K562 (cell line): Measurements from ENCODE around the gene BCAS3. TPM values are rescaled to one million over a fixed set of nuclear protein-coding genes. Genes with fewer than 3 reads are reported as not detected.

Experiments
- ATAC-seq: fragments of 200-7000 bp; cut with Tn5 transposase; 3 replicates; pipeline ENCODE4 v1.9.1; 2020; ENCODE audit warnings: moderate library complexity
- BruUV-seq: library from RNA; stranded (reverse); fragments of 400-500 nt; replicated peaks from 2 replicates; lab custom pipeline; 2021; lab: Mats Ljungman, UMichigan
- CTCF ChIA-PET: fragments of 300-600 bp; formaldehyde crosslinking; extraction: SDS; loops from one replicate; lab custom pipeline; 2021; ENCODE audit warnings: low intra/inter-chr PET ratio; lab: Yijun Ruan, JAX
- POLR2A ChIA-PET: fragments of 300-600, 350-650 bp; sonication (Branson Sonifier 250); formaldehyde crosslinking; extraction: SDS; loops from one replicate; lab custom pipeline; 2021; ENCODE audit warnings: antibody characterized with exemption, inconsistent platforms; lab: Yijun Ruan, JAX
- DNase-seq, 4 experiments: peaks; one replicate each; pipeline versions ENCODE4 v3.0.0 to v3.0.0-alpha.2; 2011 to 2018; ENCODE audit warnings: low spot score in 3 of 4, mixed read lengths in 3 of 4; ENCODE audit errors: extremely low read depth in 1 of 4
- FAIRE-seq: peaks from 2 replicates; lab custom pipeline; 2011; peaks lifted over from hg19 to GRCh38; lab: Jason Lieb, UNC
- H2AFZ ChIP-seq: 2 replicates; pipeline ENCODE4 v1.6.0; 2011; ENCODE audit warnings: low read depth, low read length, control low read depth, inconsistent platforms
- H3K27ac ChIP-seq: fragments of 200-600 bp; 3 replicates; pipeline ENCODE4 v1.8.0; 2011; ENCODE audit warnings: low read depth, mild to moderate bottlenecking, control low read depth, inconsistent platforms, low read length, moderate library complexity, mixed read lengths; ENCODE audit errors: extremely low read depth
- H3K27me3 ChIP-seq, 2 experiments: fragments of 300-600 bp in 1 of 2; 2 replicates in 1 of 2; 3 replicates in 1 of 2; pipeline versions ENCODE4 v1.6.0 to v1.8.0; 2011; ENCODE audit warnings: inconsistent platforms in 2 of 2, low read length in 2 of 2, mild to moderate bottlenecking in 1 of 2, mixed read lengths in 1 of 2, moderate library complexity in 1 of 2; ENCODE audit not compliant: control insufficient read depth in 2 of 2, insufficient read depth in 2 of 2
- H3K36me3 ChIP-seq: fragments of 300-600 bp; 3 replicates; pipeline ENCODE4 v1.8.0; 2011; ENCODE audit warnings: mild to moderate bottlenecking, low read length, inconsistent platforms; ENCODE audit not compliant: control insufficient read depth, insufficient read depth
- H3K4me1 ChIP-seq, 2 experiments: fragments of 200-600 bp in 1 of 2; replicated peaks in 1 of 2; 2 replicates in 1 of 2; 3 replicates in 1 of 2; pipeline versions ENCODE4 v1.5.1 to v1.8.0; 2011; ENCODE audit warnings: inconsistent platforms in 2 of 2, low read length in 2 of 2, mild to moderate bottlenecking in 1 of 2, mixed read lengths in 1 of 2, moderate library complexity in 1 of 2; ENCODE audit not compliant: control insufficient read depth in 2 of 2, insufficient read depth in 2 of 2
- H3K4me2 ChIP-seq: 2 replicates; pipeline ENCODE4 v1.6.1; 2011; ENCODE audit warnings: low read length, control low read depth, inconsistent platforms, mixed read lengths; ENCODE audit not compliant: insufficient read depth
- H3K4me3 ChIP-seq: fragments of 200-600 bp; sonication (generic), shearing (Covaris generic); 2 replicates; pipeline ENCODE4 v1.5.1; 2016; ENCODE audit warnings: control low read depth, inconsistent platforms
- H3K79me2 ChIP-seq: fragments of 200-600 bp; 3 replicates; pipeline ENCODE4 v1.8.0; 2011; ENCODE audit warnings: low read length, inconsistent platforms; ENCODE audit not compliant: control insufficient read depth, insufficient read depth
- H3K9ac ChIP-seq, 2 experiments: 2 replicates each; pipeline versions ENCODE4 v1.6.0 to v1.6.1; 2011; ENCODE audit warnings: low read depth in 2 of 2, low read length in 2 of 2, control low read depth in 1 of 2, inconsistent platforms in 1 of 2, mild to moderate bottlenecking in 1 of 2, mixed read lengths in 1 of 2; ENCODE audit not compliant: insufficient read depth in 1 of 2
- H3K9me1 ChIP-seq: one replicate; pipeline ENCODE4 v1.6.0; 2011; ENCODE audit warnings: inconsistent platforms, mild to moderate bottlenecking, low read length, moderate library complexity; ENCODE audit not compliant: control insufficient read depth, insufficient read depth
- H3K9me3 ChIP-seq: replicated peaks from 2 replicates; pipeline ENCODE4 v1.5.1; 2011; ENCODE audit warnings: low read depth, low read length, inconsistent platforms; ENCODE audit not compliant: control insufficient read depth, insufficient read depth
- H4K20me1 ChIP-seq: replicated peaks from 2 replicates; pipeline ENCODE4 v1.6.1; 2011; ENCODE audit warnings: low read length, inconsistent platforms, mixed read lengths; ENCODE audit not compliant: control insufficient read depth, insufficient read depth
- CHD1 ChIP-seq: fragments of 200-600 bp; sonication (generic); IDR thresholded peaks from one replicate; pipeline ENCODE4 v1.6.1; 2012; ENCODE audit warnings: mild to moderate bottlenecking, moderate library complexity, low read length, inconsistent platforms
- CHD2 ChIP-seq: IDR thresholded peaks from 2 replicates; pipeline ENCODE4 v1.6.1; 2011; ENCODE audit warnings: low read depth, low read length
- ESRRB ChIP-seq: fragments of 250-450 bp; sonication (Bioruptor Pico); IDR thresholded peaks from 2 replicates; pipeline ENCODE4 v1.5.0; 2020; ENCODE audit warnings: mild to moderate bottlenecking, moderate library complexity, borderline replicate concordance
- GATAD2A ChIP-seq: fragments of 450-650 bp; IDR thresholded peaks from 2 replicates; pipeline ENCODE4 v1.6.1; 2017
- NCOA2 ChIP-seq, 2 experiments: fragments of 450-650 bp; IDR thresholded peaks; 2 replicates each; pipeline ENCODE4 v1.6.1; 2018; ENCODE audit warnings: mild to moderate bottlenecking in 2 of 2, moderate library complexity in 1 of 2; ENCODE audit not compliant: partially characterized antibody in 2 of 2
- NFYB ChIP-seq: IDR thresholded peaks from 2 replicates; pipeline ENCODE4 v1.6.1; 2011; ENCODE audit warnings: mild to moderate bottlenecking, moderate library complexity; ENCODE audit not compliant: insufficient read length; ENCODE audit errors: extremely low read depth
- PHB2 ChIP-seq: fragments of 450-650 bp; IDR thresholded peaks from 2 replicates; pipeline ENCODE4 v1.6.1; 2017; ENCODE audit warnings: low read depth
- PHF8 ChIP-seq: fragments of 200-600 bp; sonication (generic); IDR thresholded peaks from 2 replicates; pipeline ENCODE4 v1.6.1; 2012; ENCODE audit warnings: mixed run types, mild to moderate bottlenecking, inconsistent platforms, low read length, moderate library complexity, borderline replicate concordance
- ZNF124 ChIP-seq: sonication (generic); formaldehyde crosslinking; IDR thresholded peaks from 2 replicates; pipeline ENCODE4 v1.8.1; 2022; ENCODE audit warnings: missing genetic modification reagents
- ZNF217 ChIP-seq: sonication (generic); formaldehyde crosslinking; IDR thresholded peaks from 2 replicates; pipeline ENCODE4 v1.8.0; 2022; ENCODE audit warnings: mild to moderate bottlenecking, missing genetic modification reagents
- ZNF830 ChIP-seq: fragments of 250-450 bp; sonication (Bioruptor Pico); IDR thresholded peaks from 2 replicates; pipeline ENCODE4 v1.5.0; 2021; ENCODE audit warnings: mild to moderate bottlenecking
- whole genome bisulfite sequencing: fragments of 100-300 bp; shearing (Covaris generic); methylation state at CpG from one replicate; pipeline ENCODE4 v1.1.6; 2016; ENCODE audit warnings: low coverage, mixed read lengths; ENCODE audit not compliant: insufficient coverage; ENCODE audit errors: missing lambda C conversion rate; 5-methylcytosine and 5-hydroxymethylcytosine counted together
- in situ Hi-C: fragments of 300-500 bp; cut with MboI; formaldehyde crosslinking; loops from 4 replicates; pipeline ENCODE4 v1.15.0; 2018; ENCODE audit warnings: inconsistent platforms, mixed read lengths
- intact Hi-C: fragments of 100-400 bp; cut with micrococcal nuclease; formaldehyde crosslinking; loops from 2 replicates; pipeline ENCODE4 v1.14.2; 2022
- polyA plus RNA-seq, 8 experiments: library from polyadenylated mRNA; depleted of rRNA in 4 of 8; stranded (reverse) in 5 of 8; unstranded in 3 of 8; fragments of >200 nt; fragmentation: Nextera tagmentation in 2 of 8; fragmentation: Illumina TruSeq in 1 of 8; extraction: Ambion mirVana in 2 of 8; extraction: Trizol in 1 of 8; gene quantifications; 2 replicates each; pipeline versions ENCODE4 v1.2.1 to v1.2.3, GENCODE V29; 2011 to 2014; ENCODE audit warnings: inconsistent platforms in 1 of 8, missing spikeins in 1 of 8
- total RNA-seq, 7 experiments: library from RNA; depleted of rRNA in 6 of 7; stranded (reverse); fragments of >200 nt in 6 of 7; fragmentation: Illumina TruSeq in 2 of 7; extraction: Trizol in 2 of 7; gene quantifications; 2 replicates each; pipeline versions ENCODE4 v1.2.1 to v1.2.3, GENCODE V29; 2011 to 2021; ENCODE audit warnings: low replicate concordance in 1 of 7
- TF ChIP-seq, protein P1 (sequence below): fragments of 250-450 bp; sonication (Bioruptor Pico); IDR thresholded peaks from 2 replicates; pipeline ENCODE4 v1.4.0; 2020; ENCODE audit warnings: mild to moderate bottlenecking, moderate library complexity
- TF ChIP-seq, protein P2 (sequence below): fragments of 200-800 bp; sonication (Bioruptor generic); IDR thresholded peaks from 2 replicates; pipeline ENCODE4 v1.6.1; 2017; ENCODE audit warnings: missing genetic modification characterization, missing compliant biosample characterization
- TF ChIP-seq, protein P3 (sequence below): fragments of 450-650 bp; formaldehyde crosslinking; IDR thresholded peaks from 2 replicates; pipeline ENCODE4 v1.4.0; 2020; ENCODE audit warnings: mild to moderate bottlenecking, mixed read lengths

BCAS3 gene
- total and polyA plus RNA-seq, 9 of the 15 experiments (the other 6 are each of a cell fraction or from before 2014, with no cell fraction given) = 1.9 to 5.5 (median 3.5) TPM

DNA sequence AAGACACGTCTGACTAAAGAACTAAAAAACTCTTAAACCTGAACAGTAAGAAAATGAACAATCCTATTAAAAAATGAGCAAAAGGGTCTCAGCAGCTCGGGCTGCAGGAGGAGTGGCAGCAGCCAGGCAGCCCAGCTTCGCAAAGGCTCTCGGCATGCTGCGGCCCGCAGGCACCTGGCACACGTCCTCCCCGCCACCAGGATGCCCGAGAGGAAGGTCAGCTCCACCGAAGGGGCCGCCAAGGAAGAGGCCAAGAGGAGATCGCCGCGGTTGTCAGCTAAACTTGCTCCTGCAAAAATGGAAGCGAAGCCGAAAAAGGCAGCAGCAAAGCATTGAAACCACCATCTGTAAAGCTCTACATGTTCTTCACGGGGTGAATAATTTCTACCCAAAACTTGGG is 173.5 kb downstream of the BCAS3 start:
- ATAC-seq = no peak
- POLR2A ChIA-PET = no interaction called here
- no peaks in the 10 kb centered on the region for H4K20me1 ChIP-seq
- H3K4me2 ChIP-seq = no peak overlapping the region
- intact Hi-C loops (no loop called here), in situ Hi-C loops (no loop called here)
- DNase-seq = no peak
- no peak overlapping the region for H3K27ac ChIP-seq
- H3K9ac ChIP-seq = no peak overlapping the region; a peak in 1 of 4 replicates
- peaks cover 0 to 3% of the 10 kb centered on the region in 2 experiments; a peak in 1 of 5 replicates for H3K4me1 ChIP-seq
- peaks cover 8 to 15% of the 10 kb centered on the region in 2 experiments; a peak in 3 of 5 replicates for H3K27me3 ChIP-seq
- H3K36me3 ChIP-seq = no peaks in the 10 kb centered on the region
- H3K4me3 ChIP-seq = no peak overlapping the region
- no peaks in the 10 kb centered on the region for H3K79me2 ChIP-seq
- no peaks in the 10 kb centered on the region for H3K9me1 ChIP-seq
- TF ChIP-seq CHD1 (no peak), ZNF217 (CRISPR knock-in tag) (no peak), ZNF124 (CRISPR knock-in tag) (no peak), ZNF830 (no peak), GATAD2A (no peak), PHB2 (no peak), PHF8 (no peak), ESRRB (CRISPR knock-in tag) (no peak), CHD2 (no peak), NFYB (no peak), NCOA2 (IDR thresholded peaks at IDR 0.05; ENCODE audit: partially characterized antibody in 2 of 2) (no peak)
- TF ChIP-seq, protein P1, sequence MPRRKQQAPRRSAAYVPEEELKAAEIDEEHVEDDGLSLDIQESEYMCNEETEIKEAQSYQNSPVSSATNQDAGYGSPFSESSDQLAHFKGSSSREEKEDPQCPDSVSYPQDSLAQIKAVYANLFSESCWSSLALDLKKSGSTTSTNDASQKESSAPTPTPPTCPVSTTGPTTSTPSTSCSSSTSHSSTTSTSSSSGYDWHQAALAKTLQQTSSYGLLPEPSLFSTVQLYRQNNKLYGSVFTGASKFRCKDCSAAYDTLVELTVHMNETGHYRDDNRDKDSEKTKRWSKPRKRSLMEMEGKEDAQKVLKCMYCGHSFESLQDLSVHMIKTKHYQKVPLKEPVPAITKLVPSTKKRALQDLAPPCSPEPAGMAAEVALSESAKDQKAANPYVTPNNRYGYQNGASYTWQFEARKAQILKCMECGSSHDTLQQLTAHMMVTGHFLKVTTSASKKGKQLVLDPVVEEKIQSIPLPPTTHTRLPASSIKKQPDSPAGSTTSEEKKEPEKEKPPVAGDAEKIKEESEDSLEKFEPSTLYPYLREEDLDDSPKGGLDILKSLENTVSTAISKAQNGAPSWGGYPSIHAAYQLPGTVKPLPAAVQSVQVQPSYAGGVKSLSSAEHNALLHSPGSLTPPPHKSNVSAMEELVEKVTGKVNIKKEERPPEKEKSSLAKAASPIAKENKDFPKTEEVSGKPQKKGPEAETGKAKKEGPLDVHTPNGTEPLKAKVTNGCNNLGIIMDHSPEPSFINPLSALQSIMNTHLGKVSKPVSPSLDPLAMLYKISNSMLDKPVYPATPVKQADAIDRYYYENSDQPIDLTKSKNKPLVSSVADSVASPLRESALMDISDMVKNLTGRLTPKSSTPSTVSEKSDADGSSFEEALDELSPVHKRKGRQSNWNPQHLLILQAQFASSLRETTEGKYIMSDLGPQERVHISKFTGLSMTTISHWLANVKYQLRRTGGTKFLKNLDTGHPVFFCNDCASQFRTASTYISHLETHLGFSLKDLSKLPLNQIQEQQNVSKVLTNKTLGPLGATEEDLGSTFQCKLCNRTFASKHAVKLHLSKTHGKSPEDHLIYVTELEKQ (CRISPR knock-in tag) = no peak
- TF ChIP-seq, protein P2, sequence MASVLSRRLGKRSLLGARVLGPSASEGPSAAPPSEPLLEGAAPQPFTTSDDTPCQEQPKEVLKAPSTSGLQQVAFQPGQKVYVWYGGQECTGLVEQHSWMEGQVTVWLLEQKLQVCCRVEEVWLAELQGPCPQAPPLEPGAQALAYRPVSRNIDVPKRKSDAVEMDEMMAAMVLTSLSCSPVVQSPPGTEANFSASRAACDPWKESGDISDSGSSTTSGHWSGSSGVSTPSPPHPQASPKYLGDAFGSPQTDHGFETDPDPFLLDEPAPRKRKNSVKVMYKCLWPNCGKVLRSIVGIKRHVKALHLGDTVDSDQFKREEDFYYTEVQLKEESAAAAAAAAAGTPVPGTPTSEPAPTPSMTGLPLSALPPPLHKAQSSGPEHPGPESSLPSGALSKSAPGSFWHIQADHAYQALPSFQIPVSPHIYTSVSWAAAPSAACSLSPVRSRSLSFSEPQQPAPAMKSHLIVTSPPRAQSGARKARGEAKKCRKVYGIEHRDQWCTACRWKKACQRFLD = no peak
- TF ChIP-seq, protein P3, sequence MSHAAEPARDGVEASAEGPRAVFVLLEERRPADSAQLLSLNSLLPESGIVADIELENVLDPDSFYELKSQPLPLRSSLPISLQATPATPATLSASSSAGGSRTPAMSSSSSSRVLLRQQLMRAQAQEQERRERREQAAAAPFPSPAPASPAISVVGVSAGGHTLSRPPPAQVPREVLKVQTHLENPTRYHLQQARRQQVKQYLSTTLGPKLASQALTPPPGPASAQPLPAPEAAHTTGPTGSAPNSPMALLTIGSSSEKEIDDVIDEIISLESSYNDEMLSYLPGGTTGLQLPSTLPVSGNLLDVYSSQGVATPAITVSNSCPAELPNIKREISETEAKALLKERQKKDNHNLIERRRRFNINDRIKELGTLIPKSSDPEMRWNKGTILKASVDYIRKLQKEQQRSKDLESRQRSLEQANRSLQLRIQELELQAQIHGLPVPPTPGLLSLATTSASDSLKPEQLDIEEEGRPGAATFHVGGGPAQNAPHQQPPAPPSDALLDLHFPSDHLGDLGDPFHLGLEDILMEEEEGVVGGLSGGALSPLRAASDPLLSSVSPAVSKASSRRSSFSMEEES (CRISPR knock-in tag) = no peak
- no peaks in the 10 kb centered on the region for H3K9me3 ChIP-seq
- H2AFZ ChIP-seq = no peak overlapping the region
- CTCF ChIA-PET = no interaction called here
- FAIRE-seq = no peak
- BruUV-seq = no TSS peak
- 2% methylated on average over 17 of the region's 17 CpGs for WGBS
